SK-N-MC (cell line): ENCODE results near the gene LNX1.

Experiments used
- DNase-seq: peaks from one replicate; pipeline ENCODE4 v3.0.0-alpha.2; 2011; ENCODE audit warnings: low read depth, low spot score
- H3K27ac ChIP-seq: fragments of 200-600 bp; sonication (generic); 2 replicates; pipeline ENCODE4 v1.5.1; 2016; ENCODE audit warnings: mixed run types
- H3K36me3 ChIP-seq: fragments of 200-600 bp; sonication (generic); 2 replicates; pipeline ENCODE4 v1.6.1; 2017; ENCODE audit warnings: antibody characterized with exemption, low read length, mixed read lengths; ENCODE audit not compliant: insufficient read depth
- H3K4me3 ChIP-seq: fragments of 200-600 bp; sonication (generic); 2 replicates; pipeline ENCODE4 v1.5.1; 2016
- H3K9ac ChIP-seq: fragments of 200-600 bp; sonication (generic); 2 replicates; pipeline ENCODE4 v1.8.0; 2017; ENCODE audit warnings: mixed run types, mixed read lengths; ENCODE audit not compliant: insufficient read length
- H3K9me3 ChIP-seq: fragments of 200-600 bp; sonication (generic); 2 replicates; pipeline ENCODE4 v1.6.1; 2017; ENCODE audit warnings: low read depth, mild to moderate bottlenecking, antibody characterized with exemption, low read length, moderate library complexity, mixed read lengths
- EZH2 ChIP-seq: fragments of 200-600 bp; sonication (generic); IDR thresholded peaks from one replicate; pipeline ENCODE4 v1.6.1; 2017; ENCODE audit warnings: antibody characterized with exemption
- FOXP2 ChIP-seq: optimal IDR thresholded peaks from 2 replicates; pipeline ENCODE3; 2011; ENCODE audit warnings: mild to moderate bottlenecking, moderate library complexity; ENCODE audit not compliant: insufficient read depth; ENCODE audit errors: extremely low read length, control extremely low read depth
- POLR2AphosphoS5 ChIP-seq: IDR thresholded peaks from 2 replicates; pipeline ENCODE4 v1.6.1; 2012; ENCODE audit warnings: mild to moderate bottlenecking, low read depth, low read length, borderline replicate concordance

Gene LNX1

DNA sequence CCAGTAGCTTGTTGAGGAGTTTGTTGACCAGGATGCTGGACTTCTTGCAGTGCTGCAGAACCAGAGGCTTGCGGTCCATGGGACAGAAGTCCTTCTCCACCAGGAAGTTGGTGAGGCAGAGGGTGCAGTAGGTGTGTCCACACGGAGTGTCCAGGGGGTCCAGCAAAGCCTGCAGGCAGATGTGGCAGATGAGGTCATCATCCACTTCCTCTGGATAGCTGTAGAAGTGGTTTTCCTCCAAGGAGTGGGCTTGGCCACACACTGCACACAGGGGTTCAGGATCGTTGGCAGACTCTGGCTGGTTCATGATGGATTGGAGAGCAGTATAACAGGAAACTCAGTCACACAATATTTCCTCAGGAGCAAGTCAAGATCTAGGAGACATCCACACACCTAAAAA, 17.6 kb downstream of the LNX1 start:
- TF ChIP-seq EZH2 (no peak), POLR2AphosphoS5 (no peak), FOXP2 (no peak)
- no peak overlapping the region for H3K4me3 ChIP-seq
- DNase-seq, result no peak
- no peak overlapping the region for H3K27ac ChIP-seq
- no peak overlapping the region for H3K9ac ChIP-seq
- H3K9me3 ChIP-seq, result no peaks in the 10 kb centered on the region
- no peaks in the 10 kb centered on the region for H3K36me3 ChIP-seq

DNA sequence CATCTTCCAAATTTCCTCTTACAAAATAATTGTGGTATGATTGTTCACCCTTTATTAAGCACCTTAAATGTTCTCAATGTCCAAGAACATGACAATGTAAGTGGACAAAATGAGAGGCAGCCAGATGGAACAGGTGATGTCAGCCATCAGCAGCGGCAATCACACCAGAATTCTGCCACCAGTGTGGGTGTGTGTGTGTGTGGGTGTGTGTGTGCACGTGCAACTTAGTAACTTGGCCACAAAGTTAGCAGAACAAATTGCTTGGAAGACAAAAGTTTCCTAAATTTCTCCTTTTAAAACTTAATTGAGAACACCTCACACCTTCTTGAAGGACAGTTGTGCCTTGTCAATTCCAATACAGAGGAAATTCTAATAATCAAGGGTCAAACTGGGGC, 18.7 kb downstream of the LNX1 start:
- H3K9ac ChIP-seq, result no peak overlapping the region
- H3K27ac ChIP-seq, result no peak overlapping the region
- H3K36me3 ChIP-seq, result no peaks in the 10 kb centered on the region
- no peak overlapping the region for H3K4me3 ChIP-seq
- no peak for TF ChIP-seq FOXP2
- TF ChIP-seq POLR2AphosphoS5, result no peak
- no peak for TF ChIP-seq EZH2
- no peaks in the 10 kb centered on the region for H3K9me3 ChIP-seq
- no peak for DNase-seq

DNA sequence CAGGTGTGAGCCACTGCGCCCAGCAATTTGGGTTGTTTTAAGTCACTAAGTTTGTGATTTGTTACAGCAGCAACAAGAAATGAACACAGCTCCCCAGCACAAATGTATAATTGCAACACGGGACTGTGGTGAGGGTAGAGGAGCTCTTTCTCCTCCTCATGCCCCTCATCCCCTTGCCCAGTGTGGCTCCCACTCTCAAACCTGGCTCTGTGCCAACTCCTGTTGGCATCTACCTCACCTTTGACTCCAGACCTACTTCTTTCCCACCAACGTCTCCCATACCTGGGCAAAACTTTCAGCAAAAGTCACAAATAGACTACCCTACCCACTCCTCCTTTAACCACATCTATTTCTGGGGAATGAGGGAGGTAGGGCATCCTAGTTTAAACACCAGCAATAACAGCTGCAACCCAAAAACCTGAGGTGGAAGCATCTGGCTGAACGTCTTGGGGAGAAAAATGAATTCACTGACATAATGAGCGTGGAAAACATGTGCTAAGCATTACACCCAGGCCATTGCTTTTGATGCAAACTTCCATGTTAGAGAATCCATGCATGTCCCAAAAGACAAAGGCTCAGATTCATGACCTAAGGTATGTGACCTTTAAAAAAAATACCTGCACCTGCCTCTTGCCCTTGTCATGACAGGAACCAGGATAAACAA, 19.2 kb downstream of the LNX1 start:
- TF ChIP-seq POLR2AphosphoS5, result no peak
- no peak for TF ChIP-seq EZH2
- TF ChIP-seq FOXP2, result no peak

DNA sequence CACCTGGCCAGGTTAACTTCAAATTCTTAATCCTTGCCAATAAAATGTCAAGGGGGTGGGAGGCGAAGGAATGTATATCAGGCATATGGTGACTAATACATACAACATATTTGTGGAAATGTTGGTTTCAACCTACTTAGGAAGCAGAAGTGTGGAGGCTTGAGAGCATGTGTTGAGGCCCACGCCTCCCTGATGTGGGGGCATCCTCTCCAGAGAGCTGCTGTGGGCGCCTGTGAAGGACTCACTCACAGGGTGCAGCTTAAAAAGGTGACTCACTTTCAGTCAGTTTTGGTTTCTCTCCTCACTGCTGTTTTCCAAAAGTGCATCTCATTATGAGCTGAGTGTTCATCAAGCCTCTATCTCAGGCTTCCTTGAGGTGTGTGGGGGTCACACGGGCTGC, 27.5 kb downstream of the LNX1 start:
- TF ChIP-seq FOXP2, result no peak
- TF ChIP-seq EZH2, result no peak
- no peak for TF ChIP-seq POLR2AphosphoS5

More for the DNA sequence above, 19.2 kb downstream of the LNX1 start:
- H3K36me3 ChIP-seq, result no peaks in the 10 kb centered on the region
- no peak overlapping the region for H3K9ac ChIP-seq
- H3K9me3 ChIP-seq, result no peaks in the 10 kb centered on the region
- H3K4me3 ChIP-seq, result no peak overlapping the region
- H3K27ac ChIP-seq, result no peak overlapping the region
- DNase-seq, result no peak

DNA sequence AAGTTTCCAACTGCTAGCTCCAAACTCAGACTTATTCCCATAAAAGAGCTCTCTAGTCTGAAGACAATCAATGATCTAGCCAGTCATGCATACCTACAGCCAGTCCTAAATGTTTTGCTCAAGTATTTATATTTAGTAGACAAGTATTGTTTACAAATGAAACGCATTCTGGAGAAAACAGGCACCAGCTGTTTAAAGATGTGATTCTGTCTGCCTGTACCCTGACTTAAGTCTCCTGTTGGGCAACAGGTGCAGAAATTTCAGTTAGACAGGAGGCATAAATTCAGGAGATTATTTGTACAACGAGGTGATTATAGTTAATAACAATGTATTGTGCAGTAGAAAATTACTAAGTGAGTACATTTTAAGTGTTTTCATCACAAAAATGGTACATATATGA, 28.9 kb downstream of the LNX1 start:
- H3K36me3 ChIP-seq, result no peaks in the 10 kb centered on the region
- no peak overlapping the region for H3K4me3 ChIP-seq
- no peak overlapping the region for H3K9ac ChIP-seq
- H3K27ac ChIP-seq, result no peak overlapping the region
- H3K9me3 ChIP-seq, result no peaks in the 10 kb centered on the region
- DNase-seq, result no peak
- TF ChIP-seq FOXP2 (no peak), EZH2 (no peak), POLR2AphosphoS5 (no peak)

More for the DNA sequence above, 27.5 kb downstream of the LNX1 start:
- H3K9ac ChIP-seq, result no peak overlapping the region
- H3K27ac ChIP-seq, result no peak overlapping the region
- H3K36me3 ChIP-seq, result no peaks in the 10 kb centered on the region
- no peaks in the 10 kb centered on the region for H3K9me3 ChIP-seq
- H3K4me3 ChIP-seq, result no peak overlapping the region
- no peak for DNase-seq

DNA sequence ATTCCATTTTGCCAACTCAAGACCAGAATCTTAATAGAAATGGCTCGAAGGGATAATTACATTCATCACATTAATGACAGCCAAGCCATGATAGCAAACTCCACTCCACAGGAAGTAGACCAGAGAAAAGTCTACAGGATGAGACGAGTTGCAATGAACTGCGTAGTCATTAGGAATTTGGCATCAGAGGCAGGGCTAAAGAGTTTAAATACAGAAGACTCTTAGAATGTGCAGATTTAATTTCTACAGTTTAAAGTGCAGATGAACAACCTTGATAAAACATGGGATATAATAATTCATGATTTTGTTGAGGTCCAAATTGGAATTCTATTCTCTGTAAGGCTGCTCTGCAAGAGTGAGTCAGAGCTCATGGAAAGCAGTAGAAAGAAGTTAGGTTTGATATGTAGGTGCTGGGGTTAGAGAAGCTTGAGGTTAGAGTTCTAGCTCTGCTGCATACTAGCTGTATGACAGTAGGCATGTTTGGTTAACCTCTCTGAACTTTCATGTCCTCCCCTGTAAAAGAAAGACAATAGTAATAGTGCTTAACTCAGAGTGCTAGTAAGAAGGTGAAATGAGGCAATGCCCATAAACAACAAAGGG, 32.2 kb downstream of the LNX1 start:
- Histone ChIP-seq H3K36me3 (no peaks in the 10 kb centered on the region), H3K27ac (no peak overlapping the region), H3K9me3 (no peaks in the 10 kb centered on the region), H3K9ac (no peak overlapping the region), H3K4me3 (no peak overlapping the region)
- no peak for DNase-seq
- TF ChIP-seq EZH2 (no peak), POLR2AphosphoS5 (no peak), FOXP2 (no peak)

DNA sequence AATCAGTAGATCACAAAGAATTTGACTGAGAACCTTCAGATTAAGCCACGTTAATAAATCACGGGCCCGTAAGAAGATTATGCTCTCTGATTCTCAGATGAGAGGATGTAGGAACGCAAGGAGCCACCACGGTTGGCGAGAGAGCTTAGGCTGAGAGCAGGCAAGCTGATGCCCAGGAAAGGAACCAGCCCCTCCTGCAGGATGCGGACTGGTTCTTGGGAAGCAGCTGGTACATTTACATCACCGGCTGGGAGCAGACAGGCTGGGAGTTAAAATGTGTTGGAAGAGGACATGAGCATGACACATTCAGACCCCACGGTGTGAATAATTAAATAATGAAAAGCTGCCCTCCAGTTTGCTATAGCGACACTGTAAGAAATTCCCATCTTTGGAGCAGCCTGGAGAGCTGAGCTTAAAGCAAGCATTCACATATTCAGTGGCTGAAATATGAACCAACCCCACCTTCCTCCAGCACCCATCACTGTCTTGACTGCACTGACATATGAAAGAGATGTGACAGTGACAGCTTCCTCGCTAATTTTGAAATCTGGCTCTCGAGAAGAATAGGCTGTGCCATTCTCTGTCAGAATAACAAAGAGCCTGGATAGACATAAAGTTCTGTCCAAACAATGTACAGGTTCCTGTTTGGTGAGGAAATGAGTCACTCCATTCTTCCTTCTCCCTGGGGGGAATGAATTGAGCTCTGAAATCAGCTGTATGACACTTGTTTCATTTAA, 33.1 kb downstream of the LNX1 start:
- no peaks in the 10 kb centered on the region for H3K36me3 ChIP-seq
- DNase-seq, result no peak
- TF ChIP-seq EZH2 (no peak), POLR2AphosphoS5 (no peak), FOXP2 (no peak)
- H3K9ac ChIP-seq, result no peak overlapping the region
- no peak overlapping the region for H3K27ac ChIP-seq
- no peak overlapping the region for H3K4me3 ChIP-seq
- no peaks in the 10 kb centered on the region for H3K9me3 ChIP-seq

DNA sequence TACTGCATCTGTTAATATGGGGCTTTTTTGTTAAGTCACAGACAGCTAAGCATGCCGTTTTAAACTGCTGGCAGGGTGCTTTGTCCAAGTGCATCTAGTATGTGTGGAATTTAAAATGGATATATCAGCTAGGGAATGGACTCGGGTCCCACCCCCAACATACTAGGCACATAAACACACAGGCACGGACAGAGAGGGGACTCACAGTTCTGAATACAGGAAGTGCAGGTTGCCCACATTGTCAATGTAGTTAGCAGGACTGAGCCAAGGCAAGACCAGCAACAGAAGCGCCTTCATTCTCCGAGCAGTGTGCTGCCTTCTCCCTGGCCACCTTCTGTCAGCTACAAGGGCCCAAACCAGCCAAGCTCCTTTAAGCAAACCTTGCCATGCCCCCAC, 33.6 kb downstream of the LNX1 start:
- TF ChIP-seq EZH2, result no peak
- no peak for TF ChIP-seq POLR2AphosphoS5
- TF ChIP-seq FOXP2, result no peak
- no peak for DNase-seq
- no peak overlapping the region for H3K4me3 ChIP-seq
- H3K27ac ChIP-seq, result no peak overlapping the region
- no peak overlapping the region for H3K9ac ChIP-seq
- H3K36me3 ChIP-seq, result no peaks in the 10 kb centered on the region
- H3K9me3 ChIP-seq, result no peaks in the 10 kb centered on the region

DNA sequence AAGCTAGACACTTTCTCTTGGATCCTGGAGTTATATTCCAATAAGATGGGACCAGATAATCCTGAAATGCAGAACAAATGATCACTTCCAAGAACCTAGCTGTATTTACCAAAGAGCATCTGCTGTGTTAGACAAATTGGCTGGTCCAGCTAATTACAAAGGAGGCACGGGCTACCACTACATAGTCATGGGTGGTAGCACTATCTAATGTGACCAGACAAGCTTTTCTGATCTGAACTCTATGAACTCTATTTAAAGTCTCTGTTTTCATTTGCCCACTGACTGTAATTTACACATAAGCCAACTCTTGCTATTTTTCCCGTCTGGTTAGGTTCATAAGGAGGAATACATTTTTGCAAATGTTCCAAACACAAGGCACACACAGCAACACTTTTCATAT, 34.6 kb downstream of the LNX1 start:
- no peak for DNase-seq
- TF ChIP-seq FOXP2 (no peak), EZH2 (no peak), POLR2AphosphoS5 (no peak)
- no peak overlapping the region for H3K27ac ChIP-seq
- no peak overlapping the region for H3K4me3 ChIP-seq
- no peaks in the 10 kb centered on the region for H3K36me3 ChIP-seq
- H3K9me3 ChIP-seq, result no peaks in the 10 kb centered on the region
- no peak overlapping the region for H3K9ac ChIP-seq
